PFSK-1 (cell line): ENCODE data around the gene ITM2B.

ENCODE experiments used
- POLR2AphosphoS5 ChIP-seq: IDR thresholded peaks from 2 replicates; pipeline ENCODE4 v1.6.1; 2012; ENCODE audit warnings: low read depth, mild to moderate bottlenecking, control low read depth, low read length, moderate library complexity
- REST ChIP-seq, 2 experiments: IDR thresholded peaks; 2 replicates each; pipeline versions ENCODE4 v1.6.1 to v1.8.0; 2011 to 2012; ENCODE audit warnings: low read depth in 2 of 2, low read length in 2 of 2, control low read depth in 1 of 2, inconsistent platforms in 1 of 2, mild to moderate bottlenecking in 1 of 2, moderate library complexity in 1 of 2; ENCODE audit not compliant: insufficient read depth in 1 of 2
- TAF1 ChIP-seq: IDR thresholded peaks from 2 replicates; pipeline ENCODE4 v1.6.1; 2012; ENCODE audit warnings: low read length, control low read depth, borderline replicate concordance; ENCODE audit not compliant: insufficient read depth

- no peak for TF ChIP-seq TAF1
- no peak for TF ChIP-seq REST (IDR thresholded peaks at IDR 0.05; ENCODE audit: insufficient read depth in 1 of 2, low read depth in 2 of 2, low read length in 2 of 2)
- no peak for TF ChIP-seq POLR2AphosphoS5
These were observed 66.6 kb downstream of the ITM2B start for GRCh38 chr13:48299591-48299990.
